Esophagus mucosa (tissue), 1 donor: ENCODE data around the gene FARSB. TPM values are rescaled to one million over a fixed set of nuclear protein-coding genes. Genes with fewer than 3 reads are reported as not detected.
A peak's percentile ranks its signal among the peaks of the same experiment; 100 is the strongest.
"Not testable (repeated sequence)": the region's sequence is repeated elsewhere in the genome, so short reads cannot be mapped to it uniquely, and the experiment has no call there.

Experiments used
- ATAC-seq: fragments of 200-7000 bp; cut with Tn5 transposase; one replicate; pipeline ENCODE4 v1.9.1; 2020
- total RNA-seq: library from RNA; stranded (reverse); gene quantifications from one replicate; pipeline ENCODE4 v1.2.4, GENCODE V29; 2023
- donor health status: DM: yes; HTN: yes; CAD: no.

FARSB gene
- 24.2 TPM for total RNA-seq

DNA sequence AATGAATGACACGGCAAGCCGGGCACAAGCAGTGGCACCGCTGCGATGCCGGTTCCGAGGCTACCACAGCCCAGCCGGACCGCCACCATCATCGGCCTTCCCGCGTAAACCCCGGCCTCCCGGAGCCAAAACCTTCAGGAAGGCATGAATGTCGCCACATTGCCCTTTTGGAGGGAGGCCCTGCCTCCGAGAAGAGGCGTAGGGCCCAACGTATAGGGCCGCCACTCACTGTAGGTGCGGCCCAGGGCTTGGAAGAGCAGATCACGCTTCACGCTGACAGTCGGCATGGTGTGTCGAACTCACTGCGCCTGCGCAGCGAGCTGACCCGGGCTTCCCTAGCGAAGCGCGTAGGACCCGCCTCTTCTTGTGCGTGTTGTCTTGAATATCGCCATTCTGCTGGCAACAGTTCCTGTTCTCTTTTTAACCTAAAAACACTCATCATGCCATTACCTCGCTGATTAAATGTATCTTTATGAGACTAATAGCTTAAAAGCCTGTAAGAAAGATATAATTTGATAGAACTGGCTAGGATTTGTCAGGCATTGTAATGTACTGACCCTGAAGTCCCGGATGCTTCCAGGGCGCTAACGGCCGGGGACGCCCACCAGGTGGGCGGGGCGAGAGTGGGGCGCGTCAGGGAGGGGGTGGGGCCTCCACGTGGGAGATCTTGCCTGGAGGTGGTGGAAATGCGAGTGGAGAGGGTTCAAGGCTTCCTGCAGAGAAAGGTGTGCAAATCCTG, at the start of gene FARSB:
TSS of gene FARSB (minus strand) at position 306 of the 739 bp plus-strand sequence. CDS start at position 287, 19 bp downstream.
- peak; percentile 96 for ATAC-seq

- no peak for ATAC-seq
Observed at GRCh38 chr2:222703886-222704285, 48.0 kb upstream of the FARSB start.

GRCh38 chr2:222703091-222703490, 47.2 kb upstream of the FARSB start:
- ATAC-seq: no peak

DNA sequence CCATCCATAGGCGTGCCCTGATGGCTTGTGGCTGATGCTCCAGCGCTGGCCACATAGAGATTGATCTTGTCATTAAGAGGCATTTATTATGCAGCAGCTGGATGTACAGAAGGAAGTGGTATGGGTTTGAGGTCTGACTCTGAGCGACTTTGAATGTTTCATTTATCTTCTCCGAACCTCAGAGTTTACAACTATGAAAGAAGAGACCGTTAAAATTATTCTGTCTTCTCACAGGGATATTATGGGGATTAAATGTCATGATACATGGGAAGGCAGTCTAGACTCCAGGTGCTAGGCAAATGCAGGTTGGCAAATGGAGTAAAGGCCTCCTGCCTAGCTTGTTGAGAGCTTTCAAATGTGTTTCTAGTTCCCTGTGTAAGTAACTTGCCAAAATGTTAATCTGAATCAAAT, 45.8 kb upstream of the FARSB start:
- ATAC-seq: no peak

DNA sequence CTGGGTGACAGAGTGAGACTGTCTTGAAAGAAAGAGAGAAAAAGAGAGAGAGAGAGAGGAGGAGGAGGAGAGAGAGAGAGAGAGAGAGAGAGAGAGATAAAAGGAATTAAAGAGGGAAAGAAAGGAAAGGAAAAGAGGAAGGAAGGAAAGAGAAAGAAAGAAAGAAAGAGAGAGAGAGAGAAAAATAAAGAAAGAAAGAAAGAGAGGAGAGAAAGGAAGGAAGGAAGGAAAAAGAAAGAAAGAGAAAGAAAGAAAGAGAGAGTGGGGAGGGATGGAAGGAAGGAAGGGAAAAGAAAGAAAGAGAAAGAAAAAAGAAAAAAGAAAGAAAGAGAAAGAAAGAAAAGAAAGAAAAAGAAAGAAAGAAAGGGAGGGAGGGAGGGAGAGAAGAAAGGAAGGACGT, 45.3 kb upstream of the FARSB start:
- no peak for ATAC-seq

DNA sequence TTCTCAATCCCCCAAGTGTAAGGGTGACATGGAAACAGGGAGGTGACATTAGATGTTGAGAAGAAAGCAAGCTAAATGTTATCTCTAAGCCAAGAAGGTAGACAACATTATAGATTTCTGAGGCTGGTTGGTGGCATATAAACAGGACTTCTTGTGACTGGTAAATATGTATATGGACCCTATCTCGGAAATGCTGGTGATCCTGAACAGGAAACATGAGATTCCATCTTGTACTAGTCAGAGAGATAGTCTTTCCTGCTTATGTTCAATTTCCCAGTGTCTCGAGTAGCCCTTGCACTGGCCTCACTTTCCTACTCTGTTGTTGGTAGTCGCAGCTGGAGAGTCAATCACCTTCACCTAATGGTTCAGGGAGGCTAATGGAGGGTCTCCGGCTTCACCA, 42.4 kb upstream of the FARSB start:
- ATAC-seq: no peak

DNA sequence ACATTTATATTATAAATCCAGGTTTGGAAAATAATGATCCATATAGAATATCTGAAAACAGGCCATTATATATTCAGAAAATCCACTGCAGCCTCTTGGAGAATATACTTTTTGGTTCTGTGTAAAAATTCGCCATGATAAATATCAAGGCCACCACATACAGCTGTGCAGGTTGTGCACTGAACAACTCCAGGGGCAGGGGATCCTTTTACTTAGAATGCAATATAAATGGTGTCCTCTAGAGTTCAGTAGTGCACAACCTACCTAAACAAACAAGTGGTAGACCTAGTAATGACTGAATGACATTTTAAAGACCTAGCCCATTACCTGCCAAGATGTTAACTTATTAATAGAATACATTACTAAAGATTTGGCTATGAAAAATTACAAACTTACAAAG, 37.9 kb upstream of the FARSB start:
- peak; percentile 60 for ATAC-seq

DNA sequence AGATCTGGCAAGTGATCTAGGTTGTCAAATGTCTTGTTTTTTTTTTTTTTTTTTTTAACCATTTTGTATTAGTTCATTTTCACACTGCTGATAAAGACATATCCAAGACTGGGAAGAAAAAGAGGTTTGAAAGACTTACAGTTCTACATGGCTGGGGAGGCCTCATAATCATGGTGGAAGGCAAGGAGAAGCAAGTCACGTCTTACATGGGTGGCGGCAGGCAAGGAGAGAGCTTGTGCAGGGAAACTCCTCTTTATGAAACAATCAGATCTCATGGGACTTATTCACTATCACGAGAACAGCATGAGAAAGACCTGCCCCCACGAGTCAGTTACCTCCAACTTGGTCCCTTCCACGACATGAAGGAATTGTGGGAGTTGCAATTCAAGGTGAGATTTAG, 37.5 kb upstream of the FARSB start:
- ATAC-seq: not testable (repeated sequence)

- peak; percentile 90 for ATAC-seq
Observed at GRCh38 chr2:222690564-222691200, 34.8 kb upstream of the FARSB start.

DNA sequence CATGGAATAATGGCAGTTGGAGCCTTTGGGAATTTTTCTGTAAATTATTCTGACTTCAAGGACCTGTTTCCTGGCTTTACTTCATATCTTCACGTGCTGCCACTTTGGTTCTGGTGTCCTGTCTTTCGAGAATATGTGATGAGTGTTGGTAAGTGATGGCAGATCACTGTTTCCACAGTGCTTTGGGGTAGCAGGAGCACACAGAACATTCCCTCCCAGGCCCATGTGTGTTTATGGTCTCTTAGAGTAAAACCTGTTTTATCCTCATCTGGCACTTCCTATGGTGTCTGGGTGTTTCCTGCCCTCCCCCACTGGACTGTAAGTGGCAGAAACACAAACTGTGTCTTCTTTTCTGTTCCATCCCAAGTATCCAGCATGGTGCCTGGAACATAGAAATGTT, 33.4 kb upstream of the FARSB start:
- no peak for ATAC-seq

- ATAC-seq: no peak
Observed at GRCh38 chr2:222688917-222689316, 33.0 kb upstream of the FARSB start.

GRCh38 chr2:222686086-222686750, 30.3 kb upstream of the FARSB start:
- no peak for ATAC-seq

DNA sequence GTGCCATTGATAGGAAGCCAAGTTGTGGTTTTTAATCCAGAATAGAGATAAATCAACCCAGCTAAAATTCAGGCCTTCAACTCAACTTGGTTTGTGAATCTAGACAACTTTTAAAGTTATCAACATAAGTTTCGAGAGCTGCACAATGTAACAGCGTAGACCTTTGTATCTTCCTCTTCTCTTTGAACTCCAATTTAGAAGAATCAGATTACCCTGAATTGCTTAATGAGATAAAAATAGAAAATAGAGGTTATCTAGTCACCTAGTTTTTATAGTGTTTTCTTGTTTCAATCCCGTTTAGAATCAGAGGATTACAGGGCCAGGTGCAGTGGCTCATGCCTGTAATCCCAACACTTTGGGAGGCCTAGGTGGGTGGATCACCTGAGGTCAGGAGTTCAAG, 27.9 kb upstream of the FARSB start:
- no peak for ATAC-seq

- ATAC-seq: no peak
Observed at GRCh38 chr2:222677981-222678380, 22.1 kb upstream of the FARSB start.

DNA sequence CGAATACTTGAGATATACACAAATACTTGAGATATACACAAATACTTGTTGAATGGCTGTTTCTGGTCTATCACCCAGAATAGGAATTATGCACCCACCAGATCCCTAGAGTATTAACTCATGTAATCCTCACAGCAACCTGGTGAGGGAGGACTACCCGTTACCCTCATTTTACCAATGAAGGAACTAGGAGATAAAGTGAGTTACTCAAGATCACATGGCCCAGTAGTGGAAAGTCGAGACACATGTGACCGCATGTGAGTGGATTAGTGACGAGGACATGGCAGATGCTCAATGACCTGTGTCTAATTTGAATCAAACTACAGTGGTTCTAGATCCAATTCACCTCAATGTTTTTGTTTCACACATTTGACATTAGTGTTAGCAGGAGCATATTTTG, 18.0 kb upstream of the FARSB start:
- ATAC-seq: no peak

DNA sequence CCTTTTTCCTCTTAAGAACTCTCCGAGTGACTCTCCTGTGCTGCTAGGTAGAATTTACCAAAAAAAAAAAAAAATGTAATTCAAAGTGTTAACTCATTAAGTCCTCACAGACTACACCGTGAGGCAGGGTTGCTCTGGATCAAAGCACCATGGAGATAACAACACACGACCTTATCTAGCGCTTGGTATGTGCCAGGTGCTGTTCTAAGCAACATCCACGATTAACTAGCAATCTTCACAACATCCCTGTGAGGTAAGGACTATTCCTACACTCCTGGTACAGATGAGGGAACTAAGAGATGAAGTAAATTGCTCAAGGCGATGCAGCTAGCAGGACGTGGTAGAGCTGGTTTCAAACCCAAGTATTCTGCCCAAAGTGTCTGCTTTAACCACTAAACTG, 17.4 kb upstream of the FARSB start:
- ATAC-seq: no peak

- ATAC-seq: peak; percentile 32
Observed at GRCh38 chr2:222672068-222672401, 16.1 kb upstream of the FARSB start.

GRCh38 chr2:222671259-222672067, 15.6 kb upstream of the FARSB start, which contains the start of gene MOGAT1:
TSS of gene MOGAT1 (plus strand) at chr2:222671658. CDS start at chr2:222671786, 128 bp downstream.
- peak; percentile 65 for ATAC-seq

- ATAC-seq: no peak
Observed at GRCh38 chr2:222670191-222671038, 14.5 kb upstream of the FARSB start.

- ATAC-seq: no peak
Observed at GRCh38 chr2:222669353-222669752, 13.5 kb upstream of the FARSB start.

DNA sequence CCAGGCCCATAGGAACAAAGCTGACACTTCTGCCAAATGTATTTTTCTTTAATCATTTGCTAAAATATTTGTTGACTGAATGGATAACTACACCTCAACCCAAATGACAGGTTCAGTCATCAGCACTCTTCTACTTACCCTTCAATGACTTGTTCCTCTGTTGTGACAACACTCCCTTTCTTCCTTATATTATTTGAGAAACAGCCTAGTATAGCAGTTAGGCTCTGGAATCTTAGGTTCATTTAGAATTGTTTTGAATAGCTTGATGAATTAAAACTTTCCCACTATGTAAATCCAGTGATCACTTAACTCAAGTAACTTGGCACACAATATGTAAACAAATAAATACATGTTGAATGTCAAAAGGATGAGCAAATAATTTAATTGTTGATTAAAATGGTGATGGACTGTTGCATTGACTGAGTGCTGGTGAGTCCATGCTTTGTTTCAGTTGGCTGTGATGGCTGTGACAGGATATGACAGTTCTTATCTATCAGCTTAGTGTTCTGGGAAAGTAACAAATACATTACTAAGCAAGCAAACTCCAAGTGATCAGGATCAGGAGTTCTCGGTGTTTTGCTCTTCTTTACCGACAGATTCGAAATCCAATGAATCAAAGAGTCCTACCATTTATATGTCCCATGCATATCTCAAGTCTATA, 12.7 kb upstream of the FARSB start:
- no peak for ATAC-seq
